SK-N-SH treated with all-trans-retinoic acid at 6 μM for 48 hours (cell line): ENCODE measurements around the gene PGM1.

ENCODE experiments used
- ATAC-seq: fragments of 200-7000 bp; cut with Tn5 transposase; 3 replicates; pipeline ENCODE4 v1.9.1; 2020; ENCODE audit warnings: mild to moderate bottlenecking, moderate library complexity
- CREB5 ChIP-seq: fragments of 250-450 bp; sonication (Bioruptor Pico); IDR thresholded peaks from 2 replicates; pipeline ENCODE4 v1.5.1; 2020; ENCODE audit warnings: low read depth, mild to moderate bottlenecking, moderate library complexity
- CSDC2 ChIP-seq: fragments of 250-450 bp; sonication (Bioruptor Pico); IDR thresholded peaks from 2 replicates; pipeline ENCODE4 v1.5.0; 2020; ENCODE audit warnings: mild to moderate bottlenecking, moderate library complexity
- CSRNP3 ChIP-seq: fragments of 250-450 bp; sonication (Bioruptor Pico); IDR thresholded peaks from 2 replicates; pipeline ENCODE4 v1.5.1; 2021; ENCODE audit warnings: mild to moderate bottlenecking, moderate library complexity
- ESRRG ChIP-seq: fragments of 250-450 bp; sonication (Bioruptor Pico); IDR thresholded peaks from 2 replicates; pipeline ENCODE4 v1.6.1; 2021; ENCODE audit warnings: mild to moderate bottlenecking
- GLIS3 ChIP-seq: fragments of 250-450 bp; sonication (Bioruptor Pico); IDR thresholded peaks from 2 replicates; pipeline ENCODE4 v1.5.0; 2020; ENCODE audit warnings: mild to moderate bottlenecking, moderate library complexity
- ISL1 ChIP-seq: fragments of 250-450 bp; sonication (Bioruptor Pico); IDR thresholded peaks from 2 replicates; pipeline ENCODE4 v2.1.2; 2022; ENCODE audit warnings: mild to moderate bottlenecking, moderate library complexity
- OSR1 ChIP-seq: fragments of 250-450 bp; sonication (Bioruptor Pico); IDR thresholded peaks from 2 replicates; pipeline ENCODE4 v1.8.0; 2022; ENCODE audit warnings: moderate library complexity, mild to moderate bottlenecking, inconsistent platforms
- PATZ1 ChIP-seq: fragments of 250-450 bp; sonication (Bioruptor Pico); IDR thresholded peaks from 2 replicates; pipeline ENCODE4 v1.8.0; 2020; ENCODE audit warnings: mild to moderate bottlenecking, moderate library complexity, borderline replicate concordance
- POU6F1 ChIP-seq: fragments of 250-450 bp; sonication (Bioruptor Pico); IDR thresholded peaks from 2 replicates; pipeline ENCODE4 v1.8.0; 2021; ENCODE audit warnings: low read depth, mild to moderate bottlenecking, moderate library complexity, borderline replicate concordance
- PPARA ChIP-seq: fragments of 250-450 bp; sonication (Bioruptor Pico); IDR thresholded peaks from 2 replicates; pipeline ENCODE4 v1.5.0; 2020; ENCODE audit warnings: mild to moderate bottlenecking, borderline replicate concordance
- TCF4 ChIP-seq: fragments of 250-450 bp; sonication (Bioruptor Pico); IDR thresholded peaks from 2 replicates; pipeline ENCODE4 v1.8.0; 2021; ENCODE audit warnings: mild to moderate bottlenecking, moderate library complexity, borderline replicate concordance
- TSHZ2 ChIP-seq: fragments of 250-450 bp; sonication (Bioruptor Pico); IDR thresholded peaks from 2 replicates; pipeline ENCODE4 v1.5.0; 2020; ENCODE audit warnings: mild to moderate bottlenecking, moderate library complexity
- ZC3H10 ChIP-seq: fragments of 250-450 bp; sonication (Bioruptor Pico); IDR thresholded peaks from 2 replicates; pipeline ENCODE4 v1.5.1; 2021; ENCODE audit warnings: mild to moderate bottlenecking, moderate library complexity
- ZFP30 ChIP-seq: fragments of 450-650 bp; formaldehyde crosslinking; IDR thresholded peaks from 2 replicates; pipeline ENCODE4 v1.5.0; 2022; ENCODE audit warnings: mild to moderate bottlenecking, moderate library complexity

Gene PGM1

GRCh38 chr1:63643926-63644325, 50.7 kb downstream of the PGM1 start:
- TF ChIP-seq ZC3H10 (CRISPR knock-in tag): no peak
- no peak for TF ChIP-seq ISL1 (CRISPR knock-in tag)
- no peak for TF ChIP-seq TSHZ2 (CRISPR knock-in tag)
- TF ChIP-seq GLIS3 (CRISPR knock-in tag): no peak
- TF ChIP-seq ESRRG: no peak
- TF ChIP-seq CREB5 (CRISPR knock-in tag): no peak
- TF ChIP-seq OSR1 (CRISPR knock-in tag): no peak
- TF ChIP-seq ZFP30 (CRISPR knock-in tag): no peak
- ATAC-seq: peak; percentile 73

- ATAC-seq: no peak
- TF ChIP-seq POU6F1 (CRISPR knock-in tag): no peak
- no peak for TF ChIP-seq PPARA
- no peak for TF ChIP-seq CSRNP3 (CRISPR knock-in tag)
These were observed 52.1 kb downstream of the PGM1 start for GRCh38 chr1:63645317-63645716.

- TF ChIP-seq PATZ1 (no peak), TSHZ2 (CRISPR knock-in tag) (no peak), ZC3H10 (CRISPR knock-in tag) (no peak), ESRRG (no peak), GLIS3 (CRISPR knock-in tag) (no peak), TCF4 (no peak), CREB5 (CRISPR knock-in tag) (no peak), CSDC2 (CRISPR knock-in tag) (no peak)
- ATAC-seq: no peak
These were observed 55.5 kb downstream of the PGM1 start for GRCh38 chr1:63648689-63649088.
